Liver (tissue), 9 donors: Measurements from ENCODE around the gene PPP3CA. TPM values are rescaled to one million over a fixed set of nuclear protein-coding genes. Genes with fewer than 3 reads are reported as not detected.

Experiments used
- DNase-seq: peaks from one replicate; pipeline ENCODE4 v3.0.0-alpha.2; 2017; ENCODE audit warnings: low spot score
- H3K27ac ChIP-seq, 2 donors: one replicate each; pipeline ENCODE4 v1.7.0; 2013; ENCODE audit warnings: inconsistent platforms in 2 of 2, low read length in 2 of 2, control low read depth in 1 of 2, low read depth in 1 of 2, mild to moderate bottlenecking in 1 of 2
- H3K27me3 ChIP-seq, 4 donors: one replicate each; pipeline versions ENCODE4 v1.6.1 to v1.7.0; 2013; ENCODE audit warnings: low read length in 3 of 4, inconsistent platforms in 1 of 4, mild to moderate bottlenecking in 1 of 4, moderate library complexity in 1 of 4; ENCODE audit not compliant: control insufficient read depth in 4 of 4, insufficient read depth in 4 of 4
- H3K36me3 ChIP-seq, 4 donors: one replicate each; pipeline versions ENCODE4 v1.6.1 to v1.7.0; 2013; ENCODE audit warnings: low read length in 3 of 4, mild to moderate bottlenecking in 3 of 4, low read depth in 1 of 4, moderate library complexity in 1 of 4; ENCODE audit not compliant: control insufficient read depth in 4 of 4, insufficient read depth in 3 of 4
- H3K4me1 ChIP-seq, 4 donors: one replicate each; pipeline versions ENCODE4 v1.6.1 to v1.7.0; 2013; ENCODE audit warnings: low read length in 3 of 4, mild to moderate bottlenecking in 3 of 4, moderate library complexity in 1 of 4; ENCODE audit not compliant: control insufficient read depth in 4 of 4, insufficient read depth in 4 of 4
- H3K4me3 ChIP-seq, 3 donors: one replicate each; pipeline versions ENCODE4 v1.6.1 to v1.7.0; 2013; ENCODE audit warnings: low read length in 3 of 3, control low read depth in 1 of 3, low read depth in 1 of 3, mild to moderate bottlenecking in 1 of 3
- H3K9ac ChIP-seq, 2 donors: one replicate each; pipeline ENCODE4 v1.7.0; 2013; ENCODE audit warnings: low read length in 2 of 2, mild to moderate bottlenecking in 2 of 2, moderate library complexity in 2 of 2, control low read depth in 1 of 2, low read depth in 1 of 2
- H3K9me3 ChIP-seq, 4 donors: one replicate each; pipeline versions ENCODE4 v1.6.1 to v1.7.0; 2013; ENCODE audit warnings: low read length in 3 of 4; ENCODE audit not compliant: control insufficient read depth in 4 of 4
- ATF3 ChIP-seq: IDR thresholded peaks from 2 replicates; pipeline ENCODE4 v1.6.1; 2016; ENCODE audit warnings: antibody characterized with exemption
- EGR1 ChIP-seq, 2 donors: IDR thresholded peaks; 2 replicates each; pipeline ENCODE4 v1.6.1; 2016 to 2018; ENCODE audit warnings: antibody characterized with exemption in 2 of 2, low read depth in 2 of 2
- FOXA1 ChIP-seq: IDR thresholded peaks from 2 replicates; pipeline ENCODE4 v1.6.1; 2016; ENCODE audit warnings: antibody characterized with exemption
- FOXA2 ChIP-seq: IDR thresholded peaks from 2 replicates; pipeline ENCODE4 v1.6.1; 2016; ENCODE audit warnings: antibody characterized with exemption
- GABPA ChIP-seq, 2 donors: IDR thresholded peaks in 1 of 2; conservative IDR thresholded peaks in 1 of 2; 2 replicates each; pipeline ENCODE4 v1.6.1; 2016; ENCODE audit warnings: antibody characterized with exemption in 2 of 2, mild to moderate bottlenecking in 1 of 2, moderate library complexity in 1 of 2
- HNF4A ChIP-seq, 2 donors: conservative IDR thresholded peaks; 2 replicates each; pipeline ENCODE4 v1.6.1; 2016; ENCODE audit warnings: antibody characterized with exemption in 2 of 2, mild to moderate bottlenecking in 2 of 2
- HNF4G ChIP-seq: IDR thresholded peaks from 2 replicates; pipeline ENCODE4 v1.6.1; 2016; ENCODE audit warnings: antibody characterized with exemption
- JUND ChIP-seq, 2 donors: IDR thresholded peaks; 2 replicates each; pipeline ENCODE4 v1.6.1; 2016; ENCODE audit warnings: antibody characterized with exemption in 2 of 2
- NR2F2 ChIP-seq: IDR thresholded peaks from 2 replicates; pipeline ENCODE4 v1.6.1; 2016; ENCODE audit warnings: antibody characterized with exemption
- RAD21 ChIP-seq, 2 donors: IDR thresholded peaks; 2 replicates each; pipeline ENCODE4 v1.6.1; 2016; ENCODE audit warnings: antibody characterized with exemption in 2 of 2, mild to moderate bottlenecking in 2 of 2
- RXRA ChIP-seq, 2 donors: IDR thresholded peaks; 2 replicates each; pipeline ENCODE4 v1.6.1; 2017 to 2018; ENCODE audit warnings: antibody characterized with exemption in 2 of 2, mild to moderate bottlenecking in 1 of 2
- SP1 ChIP-seq: IDR thresholded peaks from 2 replicates; pipeline ENCODE4 v1.6.1; 2018; ENCODE audit warnings: antibody characterized with exemption, mild to moderate bottlenecking
- TAF1 ChIP-seq: conservative IDR thresholded peaks from 2 replicates; pipeline ENCODE4 v1.6.1; 2016; ENCODE audit warnings: antibody characterized with exemption, mild to moderate bottlenecking
- YY1 ChIP-seq: IDR thresholded peaks from 2 replicates; pipeline ENCODE4 v1.6.1; 2016; ENCODE audit warnings: antibody characterized with exemption, mild to moderate bottlenecking
- WGBS: extraction: QIAGEN DNeasy Blood & Tissue Kit; methylation state at CpG from one replicate; pipeline ENCODE4 v1.1.7; 2013; 5-methylcytosine and 5-hydroxymethylcytosine counted together
- polyA plus RNA-seq, 2 donors: library from polyadenylated mRNA; stranded (reverse) in 1 of 2; unstranded in 1 of 2; fragments of 200-250 nt in 1 of 2; fragments of >200 nt in 1 of 2; fragmentation: Nextera tagmentation in 1 of 2; extraction: Ambion mirVana in 1 of 2; gene quantifications; one replicate each; pipeline versions ENCODE4 v1.2.1 to v1.2.3, GENCODE V29; 2013 to 2015
- total RNA-seq, 2 donors: library from RNA; depleted of rRNA; stranded (reverse); fragments of >200 nt; gene quantifications; one replicate each; pipeline ENCODE4 v1.2.3, GENCODE V29; 2014
- TF ChIP-seq, protein P1 (sequence below): fragments of 150-350 bp; IDR thresholded peaks from 2 replicates; pipeline ENCODE4 v1.5.1; 2017; ENCODE audit warnings: improper control_type of control experiment, low read depth, low read length; ENCODE audit not compliant: missing input control
- TF ChIP-seq, protein P2 (sequence below): IDR thresholded peaks from 2 replicates; pipeline ENCODE4 v1.6.1; 2016; ENCODE audit warnings: antibody characterized with exemption
- TF ChIP-seq, protein P3 (sequence below): IDR thresholded peaks from 2 replicates; pipeline ENCODE4 v1.6.1; 2016; ENCODE audit warnings: antibody characterized with exemption, mild to moderate bottlenecking
- TF ChIP-seq, protein P4 (sequence below): IDR thresholded peaks from 2 replicates; pipeline ENCODE4 v1.6.1; 2016; ENCODE audit warnings: antibody characterized with exemption
- donor health status: healthy.
- donor health status: healthy.
- donor health status: healthy.
- donor health status: healthy.
- donor health status: healthy.

PPP3CA gene
- total and polyA plus RNA-seq, 4 donors: 3.6 to 18.2 (median 14.2) TPM

GRCh38 chr4:101309925-101310324 is 37.4 kb downstream of the PPP3CA start:
- H3K9ac ChIP-seq: no peak overlapping the region
- no peaks in the 10 kb centered on the region for H3K36me3 ChIP-seq
- DNase-seq: no peak
- WGBS: 87% methylated on average over 4 of the region's 4 CpGs
- TF ChIP-seq HNF4G (no peak), RAD21 (IDR thresholded peaks at IDR 0.05) (no peak), EGR1 (IDR thresholded peaks at IDR 0.05; ENCODE audit: low read depth in 2 of 2) (no peak), ATF3 (no peak), SP1 (no peak), TAF1 (no peak), FOXA2 (no peak), RXRA (IDR thresholded peaks at IDR 0.05) (no peak), FOXA1 (no peak), NR2F2 (no peak), JUND (IDR thresholded peaks at IDR 0.05) (no peak), HNF4A (conservative IDR thresholded peaks at IDR 0.05) (no peak)
- TF ChIP-seq, protein P1, sequence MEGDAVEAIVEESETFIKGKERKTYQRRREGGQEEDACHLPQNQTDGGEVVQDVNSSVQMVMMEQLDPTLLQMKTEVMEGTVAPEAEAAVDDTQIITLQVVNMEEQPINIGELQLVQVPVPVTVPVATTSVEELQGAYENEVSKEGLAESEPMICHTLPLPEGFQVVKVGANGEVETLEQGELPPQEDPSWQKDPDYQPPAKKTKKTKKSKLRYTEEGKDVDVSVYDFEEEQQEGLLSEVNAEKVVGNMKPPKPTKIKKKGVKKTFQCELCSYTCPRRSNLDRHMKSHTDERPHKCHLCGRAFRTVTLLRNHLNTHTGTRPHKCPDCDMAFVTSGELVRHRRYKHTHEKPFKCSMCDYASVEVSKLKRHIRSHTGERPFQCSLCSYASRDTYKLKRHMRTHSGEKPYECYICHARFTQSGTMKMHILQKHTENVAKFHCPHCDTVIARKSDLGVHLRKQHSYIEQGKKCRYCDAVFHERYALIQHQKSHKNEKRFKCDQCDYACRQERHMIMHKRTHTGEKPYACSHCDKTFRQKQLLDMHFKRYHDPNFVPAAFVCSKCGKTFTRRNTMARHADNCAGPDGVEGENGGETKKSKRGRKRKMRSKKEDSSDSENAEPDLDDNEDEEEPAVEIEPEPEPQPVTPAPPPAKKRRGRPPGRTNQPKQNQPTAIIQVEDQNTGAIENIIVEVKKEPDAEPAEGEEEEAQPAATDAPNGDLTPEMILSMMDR: no peak
- TF ChIP-seq, protein P2, sequence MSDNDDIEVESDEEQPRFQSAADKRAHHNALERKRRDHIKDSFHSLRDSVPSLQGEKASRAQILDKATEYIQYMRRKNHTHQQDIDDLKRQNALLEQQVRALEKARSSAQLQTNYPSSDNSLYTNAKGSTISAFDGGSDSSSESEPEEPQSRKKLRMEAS: no peak
- TF ChIP-seq, protein P3, sequence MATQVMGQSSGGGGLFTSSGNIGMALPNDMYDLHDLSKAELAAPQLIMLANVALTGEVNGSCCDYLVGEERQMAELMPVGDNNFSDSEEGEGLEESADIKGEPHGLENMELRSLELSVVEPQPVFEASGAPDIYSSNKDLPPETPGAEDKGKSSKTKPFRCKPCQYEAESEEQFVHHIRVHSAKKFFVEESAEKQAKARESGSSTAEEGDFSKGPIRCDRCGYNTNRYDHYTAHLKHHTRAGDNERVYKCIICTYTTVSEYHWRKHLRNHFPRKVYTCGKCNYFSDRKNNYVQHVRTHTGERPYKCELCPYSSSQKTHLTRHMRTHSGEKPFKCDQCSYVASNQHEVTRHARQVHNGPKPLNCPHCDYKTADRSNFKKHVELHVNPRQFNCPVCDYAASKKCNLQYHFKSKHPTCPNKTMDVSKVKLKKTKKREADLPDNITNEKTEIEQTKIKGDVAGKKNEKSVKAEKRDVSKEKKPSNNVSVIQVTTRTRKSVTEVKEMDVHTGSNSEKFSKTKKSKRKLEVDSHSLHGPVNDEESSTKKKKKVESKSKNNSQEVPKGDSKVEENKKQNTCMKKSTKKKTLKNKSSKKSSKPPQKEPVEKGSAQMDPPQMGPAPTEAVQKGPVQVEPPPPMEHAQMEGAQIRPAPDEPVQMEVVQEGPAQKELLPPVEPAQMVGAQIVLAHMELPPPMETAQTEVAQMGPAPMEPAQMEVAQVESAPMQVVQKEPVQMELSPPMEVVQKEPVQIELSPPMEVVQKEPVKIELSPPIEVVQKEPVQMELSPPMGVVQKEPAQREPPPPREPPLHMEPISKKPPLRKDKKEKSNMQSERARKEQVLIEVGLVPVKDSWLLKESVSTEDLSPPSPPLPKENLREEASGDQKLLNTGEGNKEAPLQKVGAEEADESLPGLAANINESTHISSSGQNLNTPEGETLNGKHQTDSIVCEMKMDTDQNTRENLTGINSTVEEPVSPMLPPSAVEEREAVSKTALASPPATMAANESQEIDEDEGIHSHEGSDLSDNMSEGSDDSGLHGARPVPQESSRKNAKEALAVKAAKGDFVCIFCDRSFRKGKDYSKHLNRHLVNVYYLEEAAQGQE: no peak
- TF ChIP-seq, protein P4, sequence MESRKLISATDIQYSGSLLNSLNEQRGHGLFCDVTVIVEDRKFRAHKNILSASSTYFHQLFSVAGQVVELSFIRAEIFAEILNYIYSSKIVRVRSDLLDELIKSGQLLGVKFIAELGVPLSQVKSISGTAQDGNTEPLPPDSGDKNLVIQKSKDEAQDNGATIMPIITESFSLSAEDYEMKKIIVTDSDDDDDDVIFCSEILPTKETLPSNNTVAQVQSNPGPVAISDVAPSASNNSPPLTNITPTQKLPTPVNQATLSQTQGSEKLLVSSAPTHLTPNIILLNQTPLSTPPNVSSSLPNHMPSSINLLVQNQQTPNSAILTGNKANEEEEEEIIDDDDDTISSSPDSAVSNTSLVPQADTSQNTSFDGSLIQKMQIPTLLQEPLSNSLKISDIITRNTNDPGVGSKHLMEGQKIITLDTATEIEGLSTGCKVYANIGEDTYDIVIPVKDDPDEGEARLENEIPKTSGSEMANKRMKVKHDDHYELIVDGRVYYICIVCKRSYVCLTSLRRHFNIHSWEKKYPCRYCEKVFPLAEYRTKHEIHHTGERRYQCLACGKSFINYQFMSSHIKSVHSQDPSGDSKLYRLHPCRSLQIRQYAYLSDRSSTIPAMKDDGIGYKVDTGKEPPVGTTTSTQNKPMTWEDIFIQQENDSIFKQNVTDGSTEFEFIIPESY: no peak
- H3K27me3 ChIP-seq: no peaks in the 10 kb centered on the region
- H3K27ac ChIP-seq: no peak overlapping the region
- no peaks in the 10 kb centered on the region for H3K4me1 ChIP-seq
- no peak overlapping the region for H3K4me3 ChIP-seq
- no peaks in the 10 kb centered on the region for H3K9me3 ChIP-seq

- Histone ChIP-seq H3K4me1 (no peaks in the 10 kb centered on the region), H3K4me3 (no peak overlapping the region), H3K9ac (no peak overlapping the region), H3K9me3 (no peaks in the 10 kb centered on the region), H3K36me3 (no peaks in the 10 kb centered on the region), H3K27me3 (no peaks in the 10 kb centered on the region), H3K27ac (no peak overlapping the region)
- 92% methylated on average over 2 of the region's 2 CpGs for WGBS
- TF ChIP-seq HNF4A (conservative IDR thresholded peaks at IDR 0.05) (no peak), FOXA2 (no peak), EGR1 (IDR thresholded peaks at IDR 0.05; ENCODE audit: low read depth in 2 of 2) (no peak), YY1 (no peak), GABPA (IDR thresholded peaks at IDR 0.05 in 1 of 2, conservative IDR thresholded peaks at IDR 0.05 in 1 of 2) (no peak), HNF4G (no peak), RXRA (IDR thresholded peaks at IDR 0.05) (no peak), FOXA1 (no peak)
- TF ChIP-seq, protein P2: no peak
- TF ChIP-seq, protein P3: no peak
- no peak for DNase-seq
Measured at GRCh38 chr4:101307899-101308298, 39.4 kb downstream of the PPP3CA start.
